Right lobe of liver (tissue), 6 donors: ENCODE data around the gene TGM6. TPM values are rescaled to one million over a fixed set of nuclear protein-coding genes. Genes with fewer than 3 reads are reported as not detected.

Experiments used
- ATAC-seq, 4 donors: fragments of 200-7000 bp; cut with Tn5 transposase; one replicate each; pipeline ENCODE4 v1.9.1; 2020; ENCODE audit warnings: mild to moderate bottlenecking in 4 of 4, moderate library complexity in 4 of 4
- DNase-seq, 3 donors: peaks; one replicate each; pipeline ENCODE4 v3.0.0-alpha.2; 2020
- H3K27ac ChIP-seq, 3 donors: fragments of 200-600 bp; one replicate each; pipeline ENCODE4 v1.8.0; 2022
- H3K27me3 ChIP-seq, 2 donors: fragments of 200-600 bp; one replicate each; pipeline ENCODE4 v1.8.0; 2022
- H3K36me3 ChIP-seq, 4 donors: fragments of 200-600 bp; sonication (generic) in 1 of 4; one replicate each; pipeline versions ENCODE4 v1.5.1 to v1.8.0; 2017 to 2022; ENCODE audit warnings: control low read depth in 1 of 4
- H3K4me1 ChIP-seq, 4 donors: fragments of 200-600 bp; sonication (generic) in 1 of 4; one replicate each; pipeline versions ENCODE4 v1.5.1 to v1.8.0; 2017 to 2022; ENCODE audit warnings: control low read depth in 1 of 4
- H3K4me3 ChIP-seq, 3 donors: fragments of 200-600 bp; one replicate each; pipeline ENCODE4 v1.8.0; 2022
- H3K9me3 ChIP-seq, 4 donors: fragments of 200-600 bp; sonication (generic) in 1 of 4; one replicate each; pipeline versions ENCODE4 v1.5.1 to v1.8.0; 2017 to 2022; ENCODE audit warnings: control low read depth in 1 of 4
- POLR2A ChIP-seq: fragments of 450-650 bp; IDR thresholded peaks from one replicate; pipeline ENCODE4 v1.6.1; 2017; ENCODE audit warnings: antibody characterized with exemption, mild to moderate bottlenecking
- WGBS: methylation state at CpG from one replicate; pipeline ENCODE4 v1.1.6; 2018; ENCODE audit warnings: low coverage, low lambda C conversion rate; ENCODE audit not compliant: insufficient coverage; ENCODE audit errors: missing lambda C conversion rate; 5-methylcytosine and 5-hydroxymethylcytosine counted together
- intact Hi-C, 2 donors: fragments of 100-400 bp; cut with DNase I; formaldehyde crosslinking; loops; one replicate each; pipeline versions ENCODE4 v1.11.2 to v1.14.1; 2022
- total RNA-seq, 6 experiments: library from RNA; depleted of rRNA in 2 of 6; stranded (reverse); fragments of >200 nt in 2 of 6; fragmentation: NEBNext Ultra II Directional in 3 of 6; extraction: Animal tissue kit (Norgen Biotek cat#: 25700) in 3 of 6; gene quantifications; one replicate each; pipeline versions ENCODE4 v1.1.0 to v1.2.4, GENCODE V29; 2016 to 2023
- TF ChIP-seq, protein P1 (sequence below), 4 donors: fragments of 200-600 bp in 3 of 4; fragments of 450-650 bp in 1 of 4; IDR thresholded peaks; one replicate each; pipeline versions ENCODE4 v1.5.1 to v1.8.0; 2016 to 2022; ENCODE audit warnings: antibody characterized with exemption in 4 of 4, mild to moderate bottlenecking in 2 of 4
- donor health status: DM: no; HTN: yes; CAD: no.
- donor health status: DM: no; HTN: no; CAD: no.
- donor health status: DM: no; HTN: no; CAD: no.
- donor health status: DM: no; HTN: yes; CAD: no.
- donor health status: DM: no; HTN: yes; CAD: no.

TGM6 gene
- total RNA-seq, 6 experiments from 2014 or later: not detected

DNA sequence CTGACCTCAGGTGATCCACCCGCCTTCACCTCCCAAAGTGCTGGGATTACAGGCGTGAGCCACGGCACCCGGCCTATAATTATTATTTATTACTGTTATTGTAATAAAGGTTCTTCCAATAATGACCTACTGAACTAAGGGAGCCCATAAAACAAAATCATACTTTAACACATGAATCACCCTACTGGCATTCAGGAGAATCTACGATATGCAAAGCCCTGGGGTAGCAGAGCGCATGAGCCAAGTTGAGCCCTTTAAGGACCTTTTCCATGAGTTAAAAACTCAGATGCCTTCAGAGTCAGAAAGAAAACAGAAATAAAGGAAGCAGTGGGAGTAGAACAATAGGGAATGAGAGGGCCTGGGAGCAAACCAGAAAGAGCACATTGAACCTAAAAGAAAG lies 48.4 kb downstream of the TGM6 start:
- H3K27ac ChIP-seq: no peak overlapping the region
- no peaks in the 10 kb centered on the region for H3K4me1 ChIP-seq
- ATAC-seq (no peak), DNase-seq (no peak)
- WGBS: 84% methylated on average over 6 of the region's 6 CpGs
- no peak overlapping the region for H3K4me3 ChIP-seq
- no peaks in the 10 kb centered on the region for H3K9me3 ChIP-seq
- H3K36me3 ChIP-seq: no peaks in the 10 kb centered on the region
- intact Hi-C loops: no loop called here
- TF ChIP-seq POLR2A: no peak
- TF ChIP-seq, protein P1, sequence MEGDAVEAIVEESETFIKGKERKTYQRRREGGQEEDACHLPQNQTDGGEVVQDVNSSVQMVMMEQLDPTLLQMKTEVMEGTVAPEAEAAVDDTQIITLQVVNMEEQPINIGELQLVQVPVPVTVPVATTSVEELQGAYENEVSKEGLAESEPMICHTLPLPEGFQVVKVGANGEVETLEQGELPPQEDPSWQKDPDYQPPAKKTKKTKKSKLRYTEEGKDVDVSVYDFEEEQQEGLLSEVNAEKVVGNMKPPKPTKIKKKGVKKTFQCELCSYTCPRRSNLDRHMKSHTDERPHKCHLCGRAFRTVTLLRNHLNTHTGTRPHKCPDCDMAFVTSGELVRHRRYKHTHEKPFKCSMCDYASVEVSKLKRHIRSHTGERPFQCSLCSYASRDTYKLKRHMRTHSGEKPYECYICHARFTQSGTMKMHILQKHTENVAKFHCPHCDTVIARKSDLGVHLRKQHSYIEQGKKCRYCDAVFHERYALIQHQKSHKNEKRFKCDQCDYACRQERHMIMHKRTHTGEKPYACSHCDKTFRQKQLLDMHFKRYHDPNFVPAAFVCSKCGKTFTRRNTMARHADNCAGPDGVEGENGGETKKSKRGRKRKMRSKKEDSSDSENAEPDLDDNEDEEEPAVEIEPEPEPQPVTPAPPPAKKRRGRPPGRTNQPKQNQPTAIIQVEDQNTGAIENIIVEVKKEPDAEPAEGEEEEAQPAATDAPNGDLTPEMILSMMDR (IDR thresholded peaks at IDR 0.05): no peak
- H3K27me3 ChIP-seq: no peaks in the 10 kb centered on the region

DNA sequence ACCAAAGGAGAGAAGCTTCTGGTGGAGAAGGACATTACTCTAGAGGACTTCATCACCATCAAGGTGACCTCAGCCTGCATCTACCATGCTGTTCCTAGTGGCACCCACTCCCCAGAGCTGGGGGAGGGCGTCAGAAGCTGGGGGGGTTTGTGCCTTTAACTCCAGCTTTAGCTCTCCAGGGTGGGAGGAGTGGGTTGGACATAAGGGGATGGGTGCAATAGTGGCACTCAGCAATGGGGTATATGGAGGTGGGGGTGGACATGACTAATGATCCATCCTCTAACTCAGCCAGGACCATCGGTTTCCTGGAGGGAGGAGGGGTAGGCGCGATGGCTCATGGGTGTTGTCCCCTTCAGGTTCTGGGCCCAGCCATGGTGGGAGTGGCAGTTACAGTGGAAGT lies 49.8 kb downstream of the TGM6 start:
- H3K9me3 ChIP-seq: no peaks in the 10 kb centered on the region
- WGBS: 13% methylated on average over 1 of the region's 4 CpGs
- no peaks in the 10 kb centered on the region for H3K36me3 ChIP-seq
- ATAC-seq (no peak), DNase-seq (no peak)
- H3K27ac ChIP-seq: no peak overlapping the region
- no peaks in the 10 kb centered on the region for H3K4me1 ChIP-seq
- TF ChIP-seq, protein P1 (IDR thresholded peaks at IDR 0.05): no peak
- no peak for TF ChIP-seq POLR2A
- intact Hi-C loops: no loop called here
- no peaks in the 10 kb centered on the region for H3K27me3 ChIP-seq
- H3K4me3 ChIP-seq: no peak overlapping the region

DNA sequence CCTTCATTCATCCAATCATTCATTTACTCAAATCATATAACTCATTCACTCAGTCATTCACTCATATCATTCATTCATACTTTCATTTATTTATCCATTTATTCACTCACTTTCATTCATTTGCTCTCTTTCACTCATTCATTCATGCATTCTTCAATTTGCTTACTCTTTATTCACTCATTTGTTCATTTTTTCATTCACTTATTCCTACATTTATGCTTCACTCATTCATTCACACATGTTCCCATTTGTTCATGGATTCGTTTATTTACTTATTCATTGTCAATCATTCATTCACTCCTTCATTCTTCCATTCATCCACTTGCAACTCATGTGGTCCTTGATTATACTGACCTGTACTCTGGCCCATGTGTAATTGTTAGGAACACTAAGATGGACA lies 50.5 kb downstream of the TGM6 start:
- no peak overlapping the region for H3K27ac ChIP-seq
- no peak for ATAC-seq
- H3K27me3 ChIP-seq: no peaks in the 10 kb centered on the region
- no peaks in the 10 kb centered on the region for H3K4me1 ChIP-seq
- intact Hi-C loops: no loop called here
- TF ChIP-seq POLR2A: no peak
- TF ChIP-seq, protein P1 (IDR thresholded peaks at IDR 0.05): no peak
- DNase-seq: no peak
- H3K36me3 ChIP-seq: no peaks in the 10 kb centered on the region
- H3K4me3 ChIP-seq: no peak overlapping the region
- 5% methylated on average over 1 of the region's 1 CpG for WGBS
- no peaks in the 10 kb centered on the region for H3K9me3 ChIP-seq

DNA sequence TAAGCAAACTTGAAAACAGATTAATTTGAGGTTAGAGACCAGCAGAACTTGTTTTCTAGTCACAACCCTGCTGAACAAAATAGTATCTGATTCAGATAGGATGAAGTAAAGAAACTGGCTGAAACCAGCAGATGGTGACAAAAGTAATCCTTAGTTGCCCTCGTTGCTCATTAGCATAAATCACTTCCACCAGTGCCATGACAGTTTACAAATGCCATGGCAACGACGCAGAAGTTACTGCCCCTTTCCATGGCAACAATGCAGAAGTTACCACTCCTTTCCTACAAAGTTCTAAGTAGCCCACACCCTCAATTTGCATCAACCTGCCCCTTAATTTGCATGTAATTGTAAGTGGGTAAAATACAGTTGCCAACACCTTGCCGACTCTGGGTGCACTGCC lies 66.1 kb downstream of the TGM6 start:
- H3K36me3 ChIP-seq: no peaks in the 10 kb centered on the region
- 51% methylated on average over 4 of the region's 4 CpGs for WGBS
- no peaks in the 10 kb centered on the region for H3K9me3 ChIP-seq
- DNase-seq (no peak), ATAC-seq (no peak)
- no peaks in the 10 kb centered on the region for H3K27me3 ChIP-seq
- no peak for TF ChIP-seq POLR2A
- TF ChIP-seq, protein P1 (IDR thresholded peaks at IDR 0.05): no peak
- H3K4me3 ChIP-seq: no peak overlapping the region
- no peak overlapping the region for H3K27ac ChIP-seq
- intact Hi-C loops: no loop called here
- no peaks in the 10 kb centered on the region for H3K4me1 ChIP-seq

DNA sequence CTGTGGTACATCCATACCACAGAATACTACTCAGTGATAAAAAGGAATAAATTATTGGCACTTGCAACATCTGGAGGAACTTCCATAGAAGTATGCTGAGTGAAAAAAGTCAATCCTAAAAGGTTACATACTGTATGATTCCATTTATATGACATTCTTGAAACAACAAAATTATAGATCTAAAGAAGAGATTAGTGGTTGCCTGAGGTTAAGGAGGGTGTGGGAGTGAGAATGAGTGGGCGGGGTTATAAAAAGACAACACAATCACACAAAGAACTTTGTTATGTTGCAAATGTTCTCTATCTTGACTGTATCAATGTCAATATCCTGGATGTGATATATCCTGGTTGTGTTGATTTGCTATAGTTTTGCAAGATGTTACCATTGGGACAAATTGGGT lies 68.7 kb downstream of the TGM6 start:
- H3K27me3 ChIP-seq: no peaks in the 10 kb centered on the region
- no peak overlapping the region for H3K27ac ChIP-seq
- no peak for TF ChIP-seq POLR2A
- TF ChIP-seq, protein P1 (IDR thresholded peaks at IDR 0.05): no peak
- no peaks in the 10 kb centered on the region for H3K4me1 ChIP-seq
- no peak overlapping the region for H3K4me3 ChIP-seq
- no peaks in the 10 kb centered on the region for H3K9me3 ChIP-seq
- 71% methylated on average over 1 of the region's 1 CpG for WGBS
- no peak for ATAC-seq
- no peak for DNase-seq
- intact Hi-C loops: no loop called here
- no peaks in the 10 kb centered on the region for H3K36me3 ChIP-seq
